ENCODE measurements around the gene IMMP2L. TPM values are rescaled to one million over a fixed set of nuclear protein-coding genes. Genes with fewer than 3 reads are reported as not detected.

IMMP2L gene
- total RNA-seq, 1 donor from 2014 or later = 59.6 TPM

DNA sequence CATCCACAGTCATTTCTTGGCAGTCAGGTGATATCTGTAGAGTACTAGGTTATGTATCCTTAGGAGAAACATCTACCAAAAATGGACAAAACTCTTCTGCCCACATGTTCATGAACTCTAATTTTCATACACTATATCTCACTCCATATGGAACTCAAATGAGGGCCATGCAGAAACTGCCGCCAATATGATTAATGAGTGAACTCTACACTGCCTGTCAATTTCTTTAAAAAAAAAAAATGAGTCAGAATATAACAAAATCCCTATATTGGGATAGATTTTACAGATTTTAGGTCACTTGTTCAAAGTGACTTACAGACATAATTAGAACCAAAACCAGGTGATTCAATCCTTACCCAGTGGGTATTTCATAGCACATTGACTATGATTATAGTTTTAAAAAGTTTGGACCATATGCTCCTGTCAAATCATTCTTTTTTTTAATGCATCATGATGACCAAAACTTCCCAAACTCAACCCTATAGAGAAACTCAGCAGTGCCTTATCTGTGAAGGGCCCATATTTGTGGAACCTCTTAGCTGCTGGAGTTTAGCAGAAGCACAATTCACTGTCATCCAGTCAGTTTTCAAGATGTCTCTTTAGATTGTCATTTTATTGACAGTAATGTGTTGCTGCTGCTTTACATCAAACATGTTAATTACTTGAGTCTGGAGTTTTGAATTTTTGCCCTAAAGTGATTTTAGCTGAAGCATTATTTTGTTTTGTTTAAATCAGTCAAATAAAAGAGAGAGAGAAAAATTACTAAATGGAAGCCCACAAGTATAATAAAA, 460.2 kb downstream of the IMMP2L start:
- no peak for DNase-seq (ENCODE audit: low spot score in 2 of 2, unreplicated experiment in 2 of 2)
- Mint-ChIP-seq H3K36me3 (no peaks in the 10 kb centered on the region), H3K27me3 (ENCODE audit: low read depth) (no peaks in the 10 kb centered on the region), H3K4me1 (peaks cover 11% of the 10 kb centered on the region), H3K4me3 (no peak overlapping the region), H3K9me3 (no peaks in the 10 kb centered on the region), H3K27ac (no peak overlapping the region)
- TF ChIP-seq, protein P1, sequence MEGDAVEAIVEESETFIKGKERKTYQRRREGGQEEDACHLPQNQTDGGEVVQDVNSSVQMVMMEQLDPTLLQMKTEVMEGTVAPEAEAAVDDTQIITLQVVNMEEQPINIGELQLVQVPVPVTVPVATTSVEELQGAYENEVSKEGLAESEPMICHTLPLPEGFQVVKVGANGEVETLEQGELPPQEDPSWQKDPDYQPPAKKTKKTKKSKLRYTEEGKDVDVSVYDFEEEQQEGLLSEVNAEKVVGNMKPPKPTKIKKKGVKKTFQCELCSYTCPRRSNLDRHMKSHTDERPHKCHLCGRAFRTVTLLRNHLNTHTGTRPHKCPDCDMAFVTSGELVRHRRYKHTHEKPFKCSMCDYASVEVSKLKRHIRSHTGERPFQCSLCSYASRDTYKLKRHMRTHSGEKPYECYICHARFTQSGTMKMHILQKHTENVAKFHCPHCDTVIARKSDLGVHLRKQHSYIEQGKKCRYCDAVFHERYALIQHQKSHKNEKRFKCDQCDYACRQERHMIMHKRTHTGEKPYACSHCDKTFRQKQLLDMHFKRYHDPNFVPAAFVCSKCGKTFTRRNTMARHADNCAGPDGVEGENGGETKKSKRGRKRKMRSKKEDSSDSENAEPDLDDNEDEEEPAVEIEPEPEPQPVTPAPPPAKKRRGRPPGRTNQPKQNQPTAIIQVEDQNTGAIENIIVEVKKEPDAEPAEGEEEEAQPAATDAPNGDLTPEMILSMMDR (IDR thresholded peaks at IDR 0.05; ENCODE audit: unreplicated experiment) = no peak

DNA sequence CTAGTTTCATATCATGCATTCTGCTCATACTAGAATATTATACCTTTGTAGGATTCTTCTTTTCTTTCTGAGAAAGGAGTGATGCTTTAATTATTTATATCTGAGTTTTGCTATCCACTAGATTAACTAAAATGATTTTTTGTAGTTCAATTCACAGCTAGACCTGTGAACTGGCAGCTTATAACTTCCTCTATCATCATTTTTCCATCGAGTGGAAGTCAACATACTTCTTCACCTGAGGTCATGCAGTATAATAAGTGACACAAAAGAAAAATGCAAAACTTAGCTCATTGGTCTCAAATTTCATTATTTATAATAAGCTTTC, 463.4 kb downstream of the IMMP2L start:
- TF ChIP-seq, protein P1 (IDR thresholded peaks at IDR 0.05; ENCODE audit: unreplicated experiment) = no peak
- Mint-ChIP-seq H3K4me3 (no peak overlapping the region), H3K27me3 (ENCODE audit: low read depth) (no peaks in the 10 kb centered on the region), H3K4me1 (peaks cover 22% of the 10 kb centered on the region), H3K36me3 (no peaks in the 10 kb centered on the region), H3K9me3 (no peaks in the 10 kb centered on the region), H3K27ac (no peak overlapping the region)
- DNase-seq (ENCODE audit: low spot score in 2 of 2, unreplicated experiment in 2 of 2) = no peak

DNA sequence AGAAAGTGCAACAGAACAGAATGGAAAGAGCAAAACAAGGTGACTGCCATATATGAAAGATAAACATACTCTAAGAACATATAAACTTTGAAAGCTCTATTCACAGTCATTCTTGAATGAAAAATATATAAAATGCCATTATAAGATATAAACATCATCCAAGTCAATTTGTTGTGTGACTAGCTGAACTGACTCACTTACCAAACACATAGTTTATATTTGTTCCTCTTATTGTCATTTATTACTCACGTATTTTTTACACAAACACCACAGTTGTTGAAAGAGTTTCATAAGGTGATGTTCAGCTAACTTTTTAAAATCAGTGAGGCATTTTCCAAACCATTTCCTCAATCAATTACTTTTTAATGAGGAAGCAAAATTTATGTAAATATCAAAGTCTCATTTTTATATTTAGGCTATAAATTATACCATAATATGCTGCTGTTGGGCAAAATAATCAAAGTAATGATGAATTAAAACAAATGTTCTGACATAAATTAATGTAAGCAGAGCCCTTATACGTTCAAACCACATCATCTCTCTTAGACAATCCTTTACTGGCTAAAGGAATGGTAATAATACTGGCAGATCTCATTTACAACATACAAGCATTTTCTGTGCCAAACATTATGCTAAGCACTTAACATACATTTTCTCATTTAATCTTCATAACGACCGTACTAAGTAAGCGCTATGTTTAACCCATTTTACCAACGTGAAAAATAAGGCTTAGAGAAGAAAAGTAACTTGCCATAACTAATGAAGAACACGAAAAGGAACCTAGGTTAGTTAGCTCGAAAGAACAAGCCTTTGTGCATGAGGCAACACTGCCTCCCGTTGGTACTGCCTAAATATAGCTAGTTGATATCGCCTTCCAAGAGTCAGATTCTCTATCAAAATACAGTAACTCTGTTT, 464.0 kb downstream of the IMMP2L start:
- Mint-ChIP-seq H3K9me3 (no peaks in the 10 kb centered on the region), H3K4me1 (peaks cover 26% of the 10 kb centered on the region), H3K27me3 (ENCODE audit: low read depth) (no peaks in the 10 kb centered on the region), H3K27ac (no peak overlapping the region), H3K36me3 (no peaks in the 10 kb centered on the region), H3K4me3 (no peak overlapping the region)
- TF ChIP-seq, protein P1 (IDR thresholded peaks at IDR 0.05; ENCODE audit: unreplicated experiment) = no peak
- DNase-seq (ENCODE audit: low spot score in 2 of 2, unreplicated experiment in 2 of 2) = no peak

DNA sequence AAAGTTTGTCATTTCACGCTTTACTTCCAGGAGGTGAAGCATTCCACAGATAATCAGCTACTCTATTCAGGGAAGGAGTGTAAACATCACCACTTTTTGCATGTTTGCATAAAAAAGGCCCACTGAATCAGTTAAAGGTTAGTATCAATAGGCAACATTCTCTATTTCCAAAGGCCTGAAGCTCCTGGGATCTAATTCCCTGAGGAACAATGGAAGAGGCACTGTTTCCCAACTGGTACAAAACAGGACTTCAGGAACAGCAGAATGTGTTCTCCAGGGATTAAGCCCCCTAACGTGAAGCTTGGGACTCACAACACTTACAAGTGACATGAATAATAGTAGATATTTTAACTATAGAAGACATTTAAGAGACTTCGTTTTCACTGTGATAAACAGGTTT, 465.3 kb downstream of the IMMP2L start:
- Mint-ChIP-seq H3K4me3 (no peak overlapping the region), H3K4me1 (peaks cover 35% of the 10 kb centered on the region), H3K27ac (no peak overlapping the region), H3K27me3 (ENCODE audit: low read depth) (no peaks in the 10 kb centered on the region), H3K36me3 (no peaks in the 10 kb centered on the region), H3K9me3 (no peaks in the 10 kb centered on the region)
- DNase-seq (ENCODE audit: low spot score in 2 of 2, unreplicated experiment in 2 of 2) = no peak
- TF ChIP-seq, protein P1 (IDR thresholded peaks at IDR 0.05; ENCODE audit: unreplicated experiment) = no peak

DNA sequence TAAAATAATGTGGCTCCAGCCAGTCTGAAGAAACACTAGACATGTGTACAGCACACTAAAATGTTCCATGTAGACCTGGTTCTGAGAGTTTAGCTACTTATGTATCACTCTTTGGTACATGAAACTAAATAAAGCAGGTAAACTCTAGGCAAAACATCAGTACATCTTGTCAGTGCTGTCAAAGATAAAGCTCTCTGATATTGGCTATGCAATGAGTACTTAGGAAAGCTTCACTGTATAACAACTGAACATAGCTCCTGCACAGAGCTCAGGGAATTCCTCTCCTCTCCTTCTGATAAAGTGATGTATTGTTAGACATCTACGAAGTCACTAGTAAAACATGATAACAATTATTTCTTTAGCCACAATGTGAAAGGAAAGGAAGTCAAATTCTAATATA, 467.9 kb downstream of the IMMP2L start:
- Mint-ChIP-seq H3K27me3 (ENCODE audit: low read depth) (no peaks in the 10 kb centered on the region), H3K4me1 (peaks cover 44% of the 10 kb centered on the region), H3K4me3 (peak overlapping the region; percentile 20), H3K9me3 (no peaks in the 10 kb centered on the region), H3K27ac (no peak overlapping the region), H3K36me3 (no peaks in the 10 kb centered on the region)
- no peak for DNase-seq (ENCODE audit: low spot score in 2 of 2, unreplicated experiment in 2 of 2)
- TF ChIP-seq, protein P1 (IDR thresholded peaks at IDR 0.05; ENCODE audit: unreplicated experiment) = no peak

All from mesothelial cell of epicardium (in vitro differentiated cells).